Nephron (organoid): ENCODE results near the gene PIKFYVE.
A peak's percentile ranks its signal among the peaks of the same experiment; 100 is the strongest.
"Not testable (repeated sequence)": the region's sequence is repeated elsewhere in the genome, so short reads cannot be mapped to it uniquely, and the experiment has no call there.

Source experiments
- H3K27ac Mint-ChIP-seq, 3 experiments: 2 replicates each; pipeline ENCODE4 v1.8.0; 2020; ENCODE audit warnings: mixed read lengths in 3 of 3, mild to moderate bottlenecking in 2 of 3, moderate library complexity in 1 of 3
- H3K27me3 Mint-ChIP-seq: 2 replicates; pipeline ENCODE4 v1.8.0; 2021; ENCODE audit warnings: low read depth, mild to moderate bottlenecking, moderate library complexity, mixed read lengths
- H3K36me3 Mint-ChIP-seq: 2 replicates; pipeline ENCODE4 v1.8.0; 2020; ENCODE audit warnings: low read depth, mixed read lengths
- H3K4me1 Mint-ChIP-seq: 2 replicates; pipeline ENCODE4 v1.8.0; 2020; ENCODE audit warnings: mixed read lengths
- H3K4me3 Mint-ChIP-seq, 3 experiments: 2 replicates each; pipeline ENCODE4 v1.8.0; 2020; ENCODE audit warnings: mild to moderate bottlenecking in 3 of 3, mixed read lengths in 3 of 3, moderate library complexity in 2 of 3
- H3K9me3 Mint-ChIP-seq: 2 replicates; pipeline ENCODE4 v1.8.0; 2020; ENCODE audit warnings: mixed read lengths
- CTCF ChIP-seq, 3 experiments: fragments of 200-600 bp; sonication (generic); IDR thresholded peaks; one replicate each; pipeline ENCODE4 v1.5.0; 2021; ENCODE audit warnings: antibody characterized with exemption in 3 of 3; ENCODE audit not compliant: unreplicated experiment in 3 of 3

The PIKFYVE gene

DNA sequence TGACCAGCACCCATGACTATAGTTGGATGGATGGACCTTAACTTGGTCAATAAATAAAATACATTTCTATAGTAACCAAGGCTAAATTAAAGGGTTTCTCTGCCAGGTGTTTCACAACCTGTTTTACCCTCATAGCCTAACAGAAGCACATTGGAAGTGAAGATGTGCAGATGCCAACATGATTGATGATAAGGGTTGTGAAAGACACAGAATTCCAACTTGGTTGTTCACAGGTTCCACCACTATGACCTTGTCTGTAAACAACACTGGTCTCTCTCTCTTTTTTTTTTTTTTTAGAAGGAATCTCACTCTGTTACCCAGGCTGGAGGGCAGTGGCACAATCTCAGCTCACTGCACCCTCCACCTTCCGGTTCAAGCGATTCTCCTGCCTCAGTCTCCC is 103.0 kb downstream of the PIKFYVE start:
- Mint-ChIP-seq H3K27me3 (no peaks in the 10 kb centered on the region), H3K9me3 (peaks cover 13% of the 10 kb centered on the region), H3K27ac (no peak overlapping the region), H3K36me3 (no peaks in the 10 kb centered on the region), H3K4me1 (no peaks in the 10 kb centered on the region), H3K4me3 (no peak overlapping the region)
- no peak for TF ChIP-seq CTCF (IDR thresholded peaks at IDR 0.05; ENCODE audit: unreplicated experiment in 3 of 3)

GRCh38 chr2:208370881-208371633 is 105.0 kb downstream of the PIKFYVE start:
- Mint-ChIP-seq H3K4me3 (no peak overlapping the region), H3K9me3 (peaks cover 2% of the 10 kb centered on the region), H3K36me3 (no peaks in the 10 kb centered on the region), H3K4me1 (no peaks in the 10 kb centered on the region), H3K27ac (no peak overlapping the region), H3K27me3 (no peaks in the 10 kb centered on the region)
- TF ChIP-seq CTCF (IDR thresholded peaks at IDR 0.05; ENCODE audit: unreplicated experiment in 3 of 3) = no peak

- H3K9me3 Mint-ChIP-seq = peaks cover 2% of the 10 kb centered on the region
- no peak for TF ChIP-seq CTCF (IDR thresholded peaks at IDR 0.05; ENCODE audit: unreplicated experiment in 3 of 3)
- no peak overlapping the region for H3K4me3 Mint-ChIP-seq
- H3K36me3 Mint-ChIP-seq = no peaks in the 10 kb centered on the region
- H3K4me1 Mint-ChIP-seq = no peaks in the 10 kb centered on the region
- H3K27ac Mint-ChIP-seq = no peak overlapping the region
- no peaks in the 10 kb centered on the region for H3K27me3 Mint-ChIP-seq
Observed at GRCh38 chr2:208371634-208371935, 105.5 kb downstream of the PIKFYVE start.

GRCh38 chr2:208373460-208374089 is 107.5 kb downstream of the PIKFYVE start:
- no peaks in the 10 kb centered on the region for H3K4me1 Mint-ChIP-seq
- no peaks in the 10 kb centered on the region for H3K9me3 Mint-ChIP-seq
- peak; percentile 83 to 87 (median 87) for TF ChIP-seq CTCF (IDR thresholded peaks at IDR 0.05; ENCODE audit: unreplicated experiment in 3 of 3)
- no peaks in the 10 kb centered on the region for H3K27me3 Mint-ChIP-seq
- no peaks in the 10 kb centered on the region for H3K36me3 Mint-ChIP-seq
- H3K4me3 Mint-ChIP-seq = no peak overlapping the region
- no peak overlapping the region for H3K27ac Mint-ChIP-seq

DNA sequence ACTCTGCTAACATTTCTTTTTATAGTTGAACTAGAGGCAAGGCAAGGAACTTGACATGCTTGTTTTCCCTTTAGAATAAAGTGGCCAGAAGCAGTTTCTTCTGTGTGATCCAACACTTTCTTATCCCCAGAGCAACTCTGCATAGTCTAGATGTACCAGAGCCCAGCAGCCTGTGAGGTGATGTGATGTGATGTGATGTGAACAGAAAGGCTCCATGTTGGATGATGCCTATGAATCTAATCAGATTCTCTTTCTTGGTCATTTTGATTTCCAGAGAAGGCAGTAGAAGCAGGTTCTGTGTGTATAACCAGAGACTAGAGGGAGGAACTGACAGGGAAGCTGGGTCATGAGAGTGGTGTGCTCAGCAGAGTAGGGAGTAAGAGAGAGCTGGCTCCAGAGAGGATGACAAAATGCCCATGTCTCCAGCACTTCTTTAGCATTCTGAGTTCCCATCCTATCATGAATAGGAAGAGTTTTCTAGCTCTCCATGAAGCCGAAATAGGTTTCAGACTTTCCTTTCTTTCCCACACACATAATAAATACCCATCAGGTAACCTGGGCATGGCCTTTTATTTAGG is 109.5 kb downstream of the PIKFYVE start:
- H3K4me3 Mint-ChIP-seq = no peak overlapping the region
- no peaks in the 10 kb centered on the region for H3K9me3 Mint-ChIP-seq
- H3K27ac Mint-ChIP-seq = no peak overlapping the region
- H3K4me1 Mint-ChIP-seq = no peaks in the 10 kb centered on the region
- no peak for TF ChIP-seq CTCF (IDR thresholded peaks at IDR 0.05; ENCODE audit: unreplicated experiment in 3 of 3)
- no peaks in the 10 kb centered on the region for H3K36me3 Mint-ChIP-seq
- no peaks in the 10 kb centered on the region for H3K27me3 Mint-ChIP-seq

DNA sequence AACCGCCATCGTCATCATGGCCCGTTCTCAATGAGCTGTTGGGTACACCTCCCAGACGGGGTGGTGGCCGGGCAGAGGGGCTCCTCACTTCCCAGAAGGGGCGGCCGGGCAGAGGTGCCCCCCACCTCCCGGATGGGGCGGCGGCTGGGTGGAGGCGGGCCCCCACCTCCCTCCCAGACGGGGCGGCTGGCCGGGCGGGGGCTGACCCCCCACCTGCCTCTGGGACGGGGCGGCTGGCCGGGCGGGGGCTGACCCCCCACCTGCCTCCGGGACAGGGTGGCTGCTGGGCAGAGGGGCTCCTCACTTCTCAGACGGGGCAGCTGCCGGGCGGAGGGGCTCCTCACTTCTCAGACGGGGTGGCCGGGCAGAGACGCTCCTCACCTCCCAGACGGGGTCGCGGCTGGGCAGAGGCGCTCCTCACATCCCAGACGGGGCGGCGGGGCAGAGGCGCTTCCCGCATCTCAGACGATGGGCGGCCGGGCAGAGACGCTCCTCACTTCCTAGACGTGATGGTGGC is 111.3 kb downstream of the PIKFYVE start:
- not testable (repeated sequence) for H3K4me1 Mint-ChIP-seq, H3K27me3 Mint-ChIP-seq, H3K36me3 Mint-ChIP-seq, H3K9me3 Mint-ChIP-seq, H3K4me3 Mint-ChIP-seq, H3K27ac Mint-ChIP-seq
